GM21515 (cell line): ENCODE data around the gene C20orf144.
"Not testable (repeated sequence)": the region's sequence is repeated elsewhere in the genome, so short reads cannot be mapped to it uniquely, and the experiment has no call there.

ENCODE experiments used
- ATAC-seq: cut with Tn5 transposase; IDR thresholded peaks from one replicate; pipeline ENCODE4 v1.9.1; 2021; ENCODE audit not compliant: unreplicated experiment

The C20orf144 gene

GRCh38 chr20:33693741-33694638, 31.9 kb downstream of the C20orf144 start:
- ATAC-seq: no peak

- no peak for ATAC-seq
Measured at GRCh38 chr20:33694639-33695012, 32.5 kb downstream of the C20orf144 start.

GRCh38 chr20:33696448-33696847, 34.3 kb downstream of the C20orf144 start:
- ATAC-seq: no peak

GRCh38 chr20:33697129-33697528, 35.0 kb downstream of the C20orf144 start:
- ATAC-seq: no peak

- ATAC-seq: not testable (repeated sequence)
Measured at GRCh38 chr20:33698966-33699365, 36.8 kb downstream of the C20orf144 start.

GRCh38 chr20:33700696-33701441, 38.7 kb downstream of the C20orf144 start:
- not testable (repeated sequence) for ATAC-seq

- no peak for ATAC-seq
Measured at GRCh38 chr20:33701629-33702450, 39.7 kb downstream of the C20orf144 start.

GRCh38 chr20:33702861-33703260, 40.7 kb downstream of the C20orf144 start:
- no peak for ATAC-seq

- no peak for ATAC-seq
Measured at GRCh38 chr20:33703498-33704137, 41.5 kb downstream of the C20orf144 start.

GRCh38 chr20:33704197-33704924, 42.2 kb downstream of the C20orf144 start:
- no peak for ATAC-seq

GRCh38 chr20:33707668-33708067, 45.5 kb downstream of the C20orf144 start:
- no peak for ATAC-seq

- no peak for ATAC-seq
Measured at GRCh38 chr20:33709398-33709797, 47.3 kb downstream of the C20orf144 start.

- ATAC-seq: no peak
Measured at GRCh38 chr20:33709905-33710541, 47.9 kb downstream of the C20orf144 start.

- no peak for ATAC-seq
Measured at GRCh38 chr20:33710681-33711445, 48.7 kb downstream of the C20orf144 start.

- ATAC-seq: no peak
Measured at GRCh38 chr20:33711446-33711738, 49.3 kb downstream of the C20orf144 start.
